GM19455 (cell line): ENCODE data around the gene CEP192.

Experiments used
- ATAC-seq: cut with Tn5 transposase; IDR thresholded peaks from one replicate; pipeline ENCODE4 v1.9.1; 2021; ENCODE audit not compliant: unreplicated experiment

CEP192 gene

DNA sequence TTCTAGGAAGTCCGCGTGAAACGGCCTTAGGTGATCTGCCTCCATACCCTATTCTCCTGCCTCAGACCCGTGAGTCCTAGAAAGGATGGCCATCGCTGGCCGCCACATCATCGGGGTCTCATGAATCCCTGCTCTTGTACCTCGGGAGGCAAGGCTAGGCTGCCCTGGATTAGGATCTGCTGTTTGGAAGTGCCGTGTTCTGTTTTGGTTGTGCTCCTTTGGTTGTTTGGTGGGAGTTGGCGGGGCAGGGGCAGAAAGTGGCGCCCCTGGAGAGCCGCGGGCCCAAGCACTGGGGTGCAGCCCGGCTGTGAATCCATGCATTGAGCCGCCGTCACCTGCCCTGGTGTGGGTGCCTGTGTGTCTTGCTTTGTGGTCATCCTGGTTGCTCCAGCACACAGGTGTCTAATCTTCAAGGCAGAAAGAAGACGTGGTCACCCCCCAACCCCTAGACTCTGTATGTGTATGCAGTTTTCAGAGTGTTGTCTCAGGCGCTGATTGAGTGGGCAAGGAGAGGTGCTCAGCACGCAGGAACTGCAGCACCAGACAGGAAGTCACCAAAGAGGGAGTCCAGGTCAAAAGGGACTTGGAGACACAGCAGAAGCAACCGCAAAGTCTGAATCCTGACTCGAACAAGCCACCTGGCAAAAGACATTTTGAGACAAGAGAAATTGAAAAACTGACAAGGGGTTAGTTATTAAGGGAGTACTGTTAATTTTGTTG lies 147.4 kb downstream of the CEP192 start:
- ATAC-seq: no peak

DNA sequence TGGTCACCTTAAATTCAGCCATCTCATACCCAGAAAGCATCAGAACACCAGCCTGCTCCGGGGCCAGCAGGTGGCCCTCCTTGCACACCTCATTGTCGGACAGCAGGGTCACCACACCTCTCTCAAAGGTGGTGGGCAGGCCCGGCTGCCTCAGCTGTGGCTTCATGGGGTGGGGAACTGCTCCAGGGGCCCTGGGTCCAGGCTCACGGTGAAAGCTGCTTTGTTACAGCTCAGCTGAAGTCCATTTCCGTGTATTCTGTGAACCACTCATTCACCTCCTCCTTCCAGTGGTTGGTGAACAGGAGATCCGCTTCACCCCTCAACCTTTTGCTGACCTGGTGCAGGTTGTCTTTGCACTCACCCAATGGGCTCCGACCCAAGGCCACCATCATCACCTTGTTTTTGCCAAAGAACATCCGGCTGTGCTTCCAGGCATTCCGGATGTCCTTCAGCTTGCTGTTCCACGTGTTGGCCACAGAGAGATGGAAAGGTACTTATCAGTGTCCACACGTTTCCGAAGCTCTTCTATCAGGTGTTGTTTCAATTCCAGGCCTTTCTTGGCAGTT lies 148.8 kb downstream of the CEP192 start:
- no peak for ATAC-seq

DNA sequence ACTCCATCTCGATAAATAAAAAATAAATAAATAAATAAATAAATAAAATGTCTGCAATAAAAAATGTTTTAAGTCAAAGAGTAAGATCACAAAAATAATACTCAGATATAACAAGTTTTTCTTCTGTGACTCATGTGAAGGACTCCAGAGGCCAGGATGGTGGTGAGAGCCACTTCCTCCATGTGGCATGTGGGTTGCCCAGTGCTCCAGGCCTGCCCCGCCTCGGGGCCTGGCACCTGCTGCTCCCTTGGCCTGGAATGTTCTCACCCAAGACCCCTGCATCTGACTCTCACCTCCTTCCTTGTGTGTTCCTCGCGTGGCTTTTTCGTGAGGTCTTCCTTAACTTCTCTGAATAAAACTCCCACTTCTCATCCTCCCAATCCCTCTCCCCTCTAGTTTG lies 150.0 kb downstream of the CEP192 start:
- ATAC-seq: no peak

DNA sequence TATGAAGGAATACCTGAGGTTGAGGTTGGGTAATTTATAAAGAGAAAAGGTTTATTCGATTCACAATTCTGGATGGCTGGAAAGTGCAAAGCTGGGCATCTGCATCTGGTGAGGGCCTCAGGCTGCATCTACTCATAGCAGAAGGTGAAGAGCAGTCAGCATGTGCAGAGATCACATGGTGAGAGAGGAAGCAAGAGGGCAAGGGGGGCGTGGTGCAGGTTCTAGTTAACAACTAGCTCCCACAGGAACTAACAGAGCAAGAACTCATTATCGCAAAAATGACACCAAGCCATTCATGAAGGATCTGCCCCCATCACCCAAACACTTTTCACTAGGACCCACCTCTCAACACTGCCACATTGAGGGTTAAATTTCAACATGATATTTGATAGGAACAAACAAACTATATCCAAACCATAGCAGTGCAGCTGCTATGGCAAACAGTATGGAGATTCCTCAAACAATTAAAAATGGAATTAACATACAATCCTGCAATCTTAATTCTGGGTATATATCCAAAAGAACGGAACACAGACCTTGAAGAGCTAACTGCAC lies 154.6 kb downstream of the CEP192 start:
- ATAC-seq: no peak

DNA sequence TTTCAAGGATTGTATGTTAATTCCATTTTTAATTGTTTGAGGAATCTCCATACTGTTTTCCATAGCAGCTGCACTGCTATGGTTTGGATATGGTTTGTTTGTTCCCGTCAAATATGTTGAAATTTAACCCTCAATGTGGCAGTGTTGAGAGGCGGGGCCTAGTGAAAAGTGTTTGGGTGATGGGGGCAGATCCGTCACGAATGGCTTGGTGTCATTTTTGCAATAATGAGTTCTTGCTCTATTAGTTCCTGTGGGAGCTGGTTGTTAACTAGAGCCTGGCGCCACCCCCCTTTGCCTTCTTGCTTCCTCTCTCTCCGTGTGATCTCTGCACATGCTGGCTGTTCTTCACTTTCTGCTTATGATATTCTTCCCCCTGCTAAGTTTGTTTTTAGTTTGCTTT lies 156.0 kb downstream of the CEP192 start:
- ATAC-seq: no peak

DNA sequence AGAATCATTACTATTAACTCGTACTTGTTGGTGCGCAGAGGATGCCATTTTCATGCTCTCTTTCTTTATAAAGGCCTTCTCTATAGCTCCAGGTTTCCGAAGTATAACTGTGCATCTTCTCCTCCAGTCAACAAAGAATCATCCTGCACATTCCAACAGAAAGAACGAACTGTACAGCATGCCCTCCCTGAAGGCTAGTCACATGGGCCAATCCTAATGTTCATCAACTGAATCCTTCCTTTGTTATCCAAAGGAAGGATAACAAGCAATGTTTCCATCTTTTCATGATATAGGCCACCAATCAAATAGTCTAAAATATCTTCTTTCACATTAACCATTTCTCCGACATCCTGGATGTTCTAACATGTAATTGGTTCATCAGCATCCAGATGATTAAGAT lies 160.5 kb downstream of the CEP192 start:
- ATAC-seq: no peak

DNA sequence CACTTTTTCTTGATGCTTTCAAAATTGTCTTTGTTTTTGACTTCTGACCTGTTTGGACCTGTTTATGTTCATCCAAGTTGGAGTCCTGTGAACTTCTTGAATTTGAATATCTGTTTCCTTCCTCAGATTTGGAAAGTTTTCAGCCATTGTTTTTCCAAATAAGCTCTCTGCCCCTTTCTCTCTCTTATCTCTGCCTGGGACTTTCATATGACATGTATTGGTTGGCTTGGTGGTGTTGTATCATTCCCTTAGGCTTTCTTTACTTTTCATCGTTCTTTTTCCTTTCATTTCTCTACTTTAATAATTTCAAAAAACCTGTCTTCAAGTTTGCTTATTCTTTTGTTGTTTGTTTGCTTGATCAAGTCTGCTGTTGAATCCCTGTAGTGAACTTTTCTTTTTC lies 167.3 kb downstream of the CEP192 start:
- no peak for ATAC-seq

DNA sequence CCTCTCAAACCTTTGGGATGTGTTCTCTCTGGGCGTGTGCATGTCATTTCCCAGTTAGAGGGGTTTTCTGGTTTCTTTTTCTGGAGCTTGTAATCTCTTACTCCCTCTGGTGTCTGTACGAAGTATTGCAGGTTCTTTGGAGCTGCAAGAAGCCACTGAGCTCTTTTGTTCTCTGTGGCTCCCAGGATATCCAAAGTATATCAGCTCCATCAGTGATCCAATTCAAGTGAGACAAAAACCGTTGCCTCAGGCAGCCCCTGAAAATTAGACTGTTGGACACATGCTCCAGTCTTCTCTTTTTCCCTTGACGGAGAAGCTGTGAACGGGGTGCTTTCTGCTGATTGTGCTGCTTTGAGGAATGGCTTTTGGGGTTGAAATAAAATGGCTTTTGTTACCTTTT lies 168.4 kb downstream of the CEP192 start:
- no peak for ATAC-seq

DNA sequence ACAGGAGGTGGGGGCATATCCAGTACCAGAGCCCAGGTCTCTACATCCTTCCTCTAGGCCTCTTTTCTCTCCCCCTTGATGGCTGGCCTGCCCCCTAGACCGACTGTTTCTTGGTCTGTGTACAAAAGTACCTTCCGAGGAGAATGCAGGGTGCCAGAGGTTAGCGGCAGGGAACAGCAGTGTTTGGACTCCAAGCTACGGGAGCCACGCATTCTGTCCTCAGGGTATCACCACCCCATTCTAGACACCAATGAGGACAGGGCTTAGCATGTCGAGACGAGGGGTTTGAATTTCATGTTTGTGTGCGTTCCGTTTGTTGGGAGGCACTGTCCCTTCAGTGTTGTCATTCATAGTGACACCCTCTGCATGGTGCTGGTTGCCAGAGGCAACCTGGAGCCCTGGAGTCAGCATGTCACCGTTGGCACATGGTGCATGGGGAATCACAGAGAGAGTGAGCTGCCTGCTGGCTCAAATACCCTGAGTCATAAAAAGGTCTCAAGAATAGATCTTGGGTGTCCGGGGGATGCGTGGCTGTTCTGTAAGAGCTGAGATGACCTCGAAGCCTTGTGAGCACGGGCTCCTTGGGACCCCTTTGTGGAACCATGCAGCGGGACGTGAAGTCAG lies 170.2 kb downstream of the CEP192 start:
- no peak for ATAC-seq

DNA sequence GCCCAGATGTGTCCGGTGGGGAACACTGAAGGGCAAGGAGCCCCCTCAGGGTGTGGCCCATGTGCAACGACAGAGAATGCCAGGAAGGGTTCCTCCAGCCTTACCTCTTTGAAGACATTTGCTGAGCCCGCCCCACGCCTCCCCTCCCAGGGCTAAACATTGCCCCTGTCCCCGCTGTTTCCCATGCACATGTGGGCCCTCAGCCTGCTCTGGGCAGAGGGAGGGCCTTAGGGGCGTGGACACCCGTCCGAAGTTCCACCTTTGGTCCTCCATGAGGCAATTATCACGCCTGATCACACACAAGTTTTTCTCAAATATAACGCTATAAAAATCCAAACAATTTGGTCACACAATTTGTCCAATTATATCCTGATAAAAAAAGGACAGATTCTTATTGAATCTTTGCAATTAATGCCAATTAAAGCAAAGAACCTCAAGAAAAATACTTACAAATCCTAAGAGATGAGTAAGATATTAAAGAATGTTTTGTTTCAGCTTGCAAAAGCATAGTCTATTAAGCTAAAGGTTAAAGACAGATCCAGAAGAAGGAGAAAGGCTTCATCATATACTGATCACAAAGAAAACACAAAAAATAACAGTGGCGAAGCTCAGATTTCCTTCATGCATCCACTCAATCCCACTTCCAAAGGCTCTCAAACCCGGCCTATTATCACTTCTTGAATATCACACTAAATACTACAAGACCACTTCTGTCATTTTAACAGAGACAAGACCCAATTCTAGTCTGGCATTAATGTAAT lies 172.2 kb downstream of the CEP192 start:
- ATAC-seq: no peak

DNA sequence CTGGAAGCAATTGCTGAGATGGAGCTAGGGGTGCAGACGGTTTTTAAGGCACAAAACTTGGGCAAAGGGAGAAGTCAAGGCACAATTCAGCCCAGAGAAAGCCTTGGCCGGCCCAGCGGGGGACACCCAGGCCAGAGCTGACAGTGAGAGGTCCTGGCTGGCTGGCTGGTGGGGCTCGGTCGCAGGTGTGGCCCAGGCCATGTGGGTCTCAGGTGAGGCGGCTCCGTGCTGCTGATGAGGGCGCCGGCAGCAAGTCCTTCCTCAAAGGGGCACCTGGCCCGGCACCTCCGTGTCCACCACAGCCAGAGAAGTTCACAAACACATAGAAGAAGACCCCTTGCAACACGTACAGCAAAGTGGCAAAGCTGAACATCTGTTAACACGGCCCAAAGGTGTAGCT lies 173.2 kb downstream of the CEP192 start:
- ATAC-seq: no peak

DNA sequence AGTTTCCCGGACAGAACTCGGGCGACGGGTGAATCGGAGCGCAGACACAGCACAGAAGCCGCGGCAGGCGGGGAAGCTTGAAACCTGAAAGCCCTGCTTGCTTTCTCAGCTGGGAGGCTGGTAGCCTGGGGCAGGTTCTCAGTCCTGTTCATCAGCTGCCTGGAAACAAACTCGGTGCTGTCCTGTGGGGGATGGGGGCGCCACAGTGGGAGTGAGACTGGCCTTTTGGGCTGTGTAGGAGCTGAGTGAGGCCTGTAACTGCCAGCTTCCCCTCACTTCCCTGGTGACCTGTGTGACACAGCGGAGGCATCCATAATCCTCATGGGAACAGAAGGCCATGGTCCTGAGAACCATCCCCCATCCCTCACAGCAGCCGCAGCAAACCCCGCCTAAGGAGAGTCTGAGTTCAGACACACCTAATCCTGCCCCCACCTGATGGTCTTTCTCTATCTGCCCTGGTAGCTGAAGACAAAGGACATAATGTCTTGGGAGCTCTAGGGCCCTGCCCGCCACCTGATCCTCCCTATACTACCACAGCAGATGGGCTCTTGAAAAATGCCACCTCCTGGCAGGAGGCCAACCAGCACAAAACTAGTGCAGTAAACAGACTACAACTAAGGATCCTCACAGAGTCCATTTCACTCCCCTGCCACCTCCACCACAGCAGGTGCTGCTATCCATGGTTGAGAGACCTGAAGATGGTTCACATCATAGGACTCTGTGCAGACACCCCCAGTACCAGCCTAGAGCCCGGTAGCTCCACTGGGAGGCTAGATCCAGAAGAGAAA lies 174.7 kb downstream of the CEP192 start:
- no peak for ATAC-seq

DNA sequence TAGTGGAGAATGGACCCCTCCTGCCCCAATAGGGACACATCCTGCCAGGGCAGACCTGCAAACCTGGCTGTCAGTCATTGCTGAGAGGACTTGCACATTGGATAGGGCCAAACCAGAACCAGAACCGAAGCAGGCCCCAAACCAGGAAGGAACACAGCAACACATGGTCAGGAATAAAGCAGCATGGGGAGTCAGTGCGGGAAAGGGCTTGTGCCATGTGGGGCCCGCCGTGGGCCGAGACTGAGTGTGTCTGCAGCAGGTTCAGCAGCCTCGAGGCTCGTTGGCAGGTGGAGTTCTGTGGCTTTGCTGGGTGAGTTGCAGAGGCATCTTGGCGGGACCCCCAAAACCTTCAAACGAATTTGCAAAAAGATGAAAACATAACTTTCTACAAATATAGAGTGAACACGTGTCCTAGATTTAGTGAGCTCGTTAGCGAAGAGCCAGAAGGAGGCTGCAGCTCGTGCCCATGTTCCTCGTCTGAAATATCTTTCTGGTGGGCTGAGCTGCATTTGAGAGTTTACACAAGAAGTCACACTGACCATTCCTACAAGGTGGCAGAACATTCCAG lies 182.5 kb downstream of the CEP192 start:
- ATAC-seq: no peak
